Spleen (tissue), 7 donors: ENCODE data around the gene DDX51.

Source experiments
- CTCF ChIP-seq, 11 experiments: fragments of 200-600 bp in 7 of 11; fragments of 450-650 bp in 4 of 11; sonication (generic) in 4 of 11; IDR thresholded peaks in 8 of 11; conservative IDR thresholded peaks in 3 of 11; 1 replicate in 7 of 11; 2 replicates in 4 of 11; pipeline versions ENCODE4 v1.4.0 to v1.8.0; 2016 to 2021; ENCODE audit warnings: antibody characterized with exemption in 11 of 11, inconsistent platforms in 4 of 11, mild to moderate bottlenecking in 1 of 11
- POLR2A ChIP-seq, 3 donors: fragments of 450-650 bp; IDR thresholded peaks; one replicate each; pipeline ENCODE4 v1.5.1; 2017; ENCODE audit warnings: antibody characterized with exemption in 3 of 3, mild to moderate bottlenecking in 1 of 3
- donor health status: DM: no; HTN: no; CAD: no; lungs with moderate emphysema.
- donor health status: DM: no; HTN: no; CAD: no.
- donor health status: DM: no; HTN: no; CAD: no.

GRCh38 chr12:132117558-132117875 lies 26.6 kb downstream of the DDX51 start:
- TF ChIP-seq CTCF (IDR thresholded peaks at IDR 0.05 in 8 of 11, conservative IDR thresholded peaks at IDR 0.05 in 3 of 11) (no peak), POLR2A (IDR thresholded peaks at IDR 0.05) (no peak)
